ENCODE data around the gene RGS16.
A peak's percentile ranks its signal among the peaks of the same experiment; 100 is the strongest.
"Not testable (repeated sequence)": the region's sequence is repeated elsewhere in the genome, so short reads cannot be mapped to it uniquely, and the experiment has no call there.

GRCh38 chr1:182632441-182632857, 28.3 kb upstream of the RGS16 start:
- TF ChIP-seq CTCF (IDR thresholded peaks at IDR 0.05; ENCODE audit: insufficient read depth, low read length); POLR2AphosphoS5 (IDR thresholded peaks at IDR 0.05; ENCODE audit: low read depth); GABPA (IDR thresholded peaks at IDR 0.05; ENCODE audit: low read depth): not testable (repeated sequence)
- TF ChIP-seq, protein P1, sequence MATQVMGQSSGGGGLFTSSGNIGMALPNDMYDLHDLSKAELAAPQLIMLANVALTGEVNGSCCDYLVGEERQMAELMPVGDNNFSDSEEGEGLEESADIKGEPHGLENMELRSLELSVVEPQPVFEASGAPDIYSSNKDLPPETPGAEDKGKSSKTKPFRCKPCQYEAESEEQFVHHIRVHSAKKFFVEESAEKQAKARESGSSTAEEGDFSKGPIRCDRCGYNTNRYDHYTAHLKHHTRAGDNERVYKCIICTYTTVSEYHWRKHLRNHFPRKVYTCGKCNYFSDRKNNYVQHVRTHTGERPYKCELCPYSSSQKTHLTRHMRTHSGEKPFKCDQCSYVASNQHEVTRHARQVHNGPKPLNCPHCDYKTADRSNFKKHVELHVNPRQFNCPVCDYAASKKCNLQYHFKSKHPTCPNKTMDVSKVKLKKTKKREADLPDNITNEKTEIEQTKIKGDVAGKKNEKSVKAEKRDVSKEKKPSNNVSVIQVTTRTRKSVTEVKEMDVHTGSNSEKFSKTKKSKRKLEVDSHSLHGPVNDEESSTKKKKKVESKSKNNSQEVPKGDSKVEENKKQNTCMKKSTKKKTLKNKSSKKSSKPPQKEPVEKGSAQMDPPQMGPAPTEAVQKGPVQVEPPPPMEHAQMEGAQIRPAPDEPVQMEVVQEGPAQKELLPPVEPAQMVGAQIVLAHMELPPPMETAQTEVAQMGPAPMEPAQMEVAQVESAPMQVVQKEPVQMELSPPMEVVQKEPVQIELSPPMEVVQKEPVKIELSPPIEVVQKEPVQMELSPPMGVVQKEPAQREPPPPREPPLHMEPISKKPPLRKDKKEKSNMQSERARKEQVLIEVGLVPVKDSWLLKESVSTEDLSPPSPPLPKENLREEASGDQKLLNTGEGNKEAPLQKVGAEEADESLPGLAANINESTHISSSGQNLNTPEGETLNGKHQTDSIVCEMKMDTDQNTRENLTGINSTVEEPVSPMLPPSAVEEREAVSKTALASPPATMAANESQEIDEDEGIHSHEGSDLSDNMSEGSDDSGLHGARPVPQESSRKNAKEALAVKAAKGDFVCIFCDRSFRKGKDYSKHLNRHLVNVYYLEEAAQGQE (IDR thresholded peaks at IDR 0.05; ENCODE audit: insufficient replicate concordance, low read depth): not testable (repeated sequence)
- TF ChIP-seq SPI1 (IDR thresholded peaks at IDR 0.05; ENCODE audit: borderline replicate concordance, low read depth): peak; percentile 81
